Mesodermal cell (in vitro differentiated cells): ENCODE data around the gene NFIC.

Source experiments
- H3K27ac ChIP-seq: 2 replicates; pipeline ENCODE4 v1.7.0; 2013; ENCODE audit warnings: mild to moderate bottlenecking, low read depth, low read length, moderate library complexity; ENCODE audit not compliant: severe bottlenecking
- H3K36me3 ChIP-seq: 2 replicates; pipeline ENCODE4 v1.7.1; 2013; ENCODE audit warnings: mild to moderate bottlenecking, low read length, moderate library complexity; ENCODE audit not compliant: control insufficient read depth, insufficient read depth
- H3K4me1 ChIP-seq: one replicate; pipeline ENCODE4 v1.7.1; 2013; ENCODE audit warnings: mild to moderate bottlenecking, low read length; ENCODE audit not compliant: insufficient read depth, control insufficient read depth, poor library complexity, severe bottlenecking
- H3K4me3 ChIP-seq: 2 replicates; pipeline ENCODE4 v1.7.0; 2013; ENCODE audit warnings: low read length, control low read depth, mild to moderate bottlenecking; ENCODE audit not compliant: insufficient read depth, poor library complexity, severe bottlenecking; ENCODE audit errors: extremely low read depth
- H3K9me3 ChIP-seq: 2 replicates; pipeline ENCODE4 v1.7.1; 2013; ENCODE audit warnings: mild to moderate bottlenecking, low read length, moderate library complexity; ENCODE audit not compliant: control insufficient read depth
- WGBS, 2 experiments: methylation state at CpG; one replicate each; pipeline ENCODE4 v1.1.5; 2013; ENCODE audit warnings: missing lambda C conversion rate in 2 of 2; ENCODE audit not compliant: insufficient coverage in 2 of 2; 5-methylcytosine and 5-hydroxymethylcytosine counted together

Gene NFIC

DNA sequence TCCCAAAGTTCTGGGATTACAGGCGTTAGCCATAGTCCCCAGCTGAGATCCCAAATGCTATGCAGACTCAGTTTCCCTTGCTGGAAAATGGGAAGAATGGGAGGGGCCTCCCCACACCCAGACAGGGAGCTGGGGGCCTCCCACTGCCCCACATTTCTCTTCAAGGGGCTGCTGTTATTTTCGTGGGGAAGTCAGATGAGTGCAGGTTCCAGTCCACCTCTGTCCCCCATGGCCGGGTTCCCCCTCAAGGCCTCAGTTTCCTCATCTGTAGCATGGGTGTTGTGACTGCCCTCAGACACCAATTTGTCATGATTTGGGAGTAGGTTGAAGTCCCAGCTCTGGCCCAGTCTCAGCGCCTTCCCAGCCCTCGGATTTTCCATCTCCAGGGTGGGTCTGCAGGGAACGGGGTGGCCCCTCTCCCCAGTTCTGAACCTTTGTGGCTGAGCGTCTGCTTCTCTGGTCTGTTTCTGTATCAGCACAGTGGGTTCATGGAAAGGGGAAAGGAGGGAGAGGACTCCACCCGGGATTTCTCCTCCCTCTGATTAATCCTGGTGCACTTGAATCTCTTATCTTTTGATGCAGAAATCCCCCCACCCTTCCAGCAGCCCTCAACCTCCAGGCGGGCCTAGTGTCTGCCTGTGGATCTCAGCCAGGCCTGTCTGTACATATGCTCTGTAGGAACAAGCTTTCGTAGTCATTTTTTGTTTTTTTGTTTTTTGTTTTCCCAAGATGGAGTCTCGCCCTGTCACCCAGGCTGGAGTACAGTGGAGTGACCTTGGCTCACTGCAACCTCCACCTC is 12.2 kb downstream of the NFIC start:
- Histone ChIP-seq H3K27ac (no peak overlapping the region), H3K4me3 (no peak overlapping the region), H3K4me1 (no peaks in the 10 kb centered on the region), H3K36me3 (no peaks in the 10 kb centered on the region), H3K9me3 (no peaks in the 10 kb centered on the region)
- 78 to 100% methylated on average over 4 of the region's 11 CpGs for WGBS, 2 experiments

DNA sequence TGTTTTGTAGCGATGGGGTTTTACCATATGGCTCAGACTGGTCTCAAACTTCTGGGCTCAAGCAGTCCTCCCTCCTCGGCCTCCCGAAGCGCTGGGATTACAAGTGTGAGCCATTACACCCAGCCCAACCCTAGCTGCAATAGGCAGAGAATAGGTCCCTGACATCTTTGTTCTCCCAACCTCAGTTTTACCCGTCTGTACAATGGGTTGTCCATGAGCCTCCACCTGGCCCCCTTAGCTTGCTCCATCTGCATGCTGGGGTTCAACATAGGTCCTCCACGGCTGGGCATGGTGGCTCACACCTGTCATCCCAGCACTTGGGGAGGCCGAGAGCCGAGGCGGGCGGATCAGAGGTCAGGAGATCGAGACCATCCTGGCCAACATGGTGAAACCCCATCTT is 14.4 kb downstream of the NFIC start:
- H3K9me3 ChIP-seq, result no peaks in the 10 kb centered on the region
- no peaks in the 10 kb centered on the region for H3K36me3 ChIP-seq
- no peaks in the 10 kb centered on the region for H3K4me1 ChIP-seq
- WGBS, 2 experiments, result 92 to 95% methylated on average over 10 of the region's 11 CpGs
- no peak overlapping the region for H3K4me3 ChIP-seq
- H3K27ac ChIP-seq, result no peak overlapping the region

DNA sequence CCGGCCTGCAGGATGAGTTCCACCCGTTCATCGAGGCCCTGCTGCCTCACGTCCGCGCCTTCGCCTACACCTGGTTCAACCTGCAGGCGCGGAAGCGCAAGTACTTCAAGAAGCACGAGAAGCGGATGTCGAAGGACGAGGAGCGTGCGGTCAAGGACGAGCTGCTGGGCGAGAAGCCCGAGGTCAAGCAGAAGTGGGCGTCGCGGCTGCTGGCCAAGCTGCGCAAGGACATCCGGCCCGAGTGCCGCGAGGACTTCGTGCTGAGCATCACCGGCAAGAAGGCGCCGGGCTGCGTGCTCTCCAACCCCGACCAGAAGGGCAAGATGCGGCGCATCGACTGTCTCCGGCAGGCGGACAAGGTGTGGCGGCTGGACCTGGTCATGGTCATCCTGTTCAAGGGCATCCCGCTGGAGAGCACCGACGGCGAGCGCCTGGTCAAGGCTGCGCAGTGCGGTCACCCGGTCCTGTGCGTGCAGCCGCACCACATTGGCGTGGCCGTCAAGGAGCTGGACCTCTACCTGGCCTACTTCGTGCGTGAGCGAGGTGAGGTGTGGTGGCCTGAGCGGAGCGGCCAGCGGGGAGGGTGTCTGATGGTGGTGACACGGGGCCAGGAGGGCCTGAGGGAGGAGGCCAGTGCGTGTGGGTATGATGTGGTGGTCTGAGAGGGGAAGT is 15.5 kb downstream of the NFIC start:
- WGBS, 2 experiments, result 93 to 95% methylated on average over 56 to 57 of the region's 59 CpGs
- no peaks in the 10 kb centered on the region for H3K4me1 ChIP-seq
- no peaks in the 10 kb centered on the region for H3K36me3 ChIP-seq
- no peaks in the 10 kb centered on the region for H3K9me3 ChIP-seq
- H3K27ac ChIP-seq, result no peak overlapping the region
- no peak overlapping the region for H3K4me3 ChIP-seq

DNA sequence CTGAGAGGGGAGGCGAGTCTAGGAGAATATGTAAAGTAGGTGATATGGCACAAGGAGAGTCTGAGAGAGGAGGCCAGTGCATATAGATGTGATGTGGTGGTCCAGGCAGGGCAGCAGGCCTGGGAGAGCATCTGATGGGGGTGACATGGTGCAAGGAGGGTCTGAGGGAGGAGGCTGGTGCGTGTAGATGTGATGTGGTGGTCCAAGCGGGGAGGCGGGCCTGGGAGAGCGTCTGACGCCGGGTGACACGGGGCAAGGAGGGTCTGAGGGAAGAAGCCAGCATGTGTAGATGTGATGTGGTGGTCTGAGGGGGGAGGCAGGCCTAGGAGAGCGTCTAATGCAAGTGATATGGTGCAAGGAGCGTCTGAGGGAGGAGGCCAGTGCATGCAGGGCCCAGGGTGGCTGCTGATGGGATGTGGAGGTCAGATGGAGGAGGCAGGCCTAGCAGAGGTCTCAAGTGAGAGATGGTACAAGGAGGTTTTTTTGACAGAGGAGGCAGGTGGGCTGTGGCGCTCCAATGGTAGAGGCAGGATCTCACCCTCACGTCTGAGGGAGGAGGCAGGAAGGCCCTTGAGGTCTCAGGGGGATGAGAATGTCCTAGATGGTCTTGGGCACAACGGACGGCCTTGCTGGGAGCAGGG is 16.2 kb downstream of the NFIC start:
- WGBS, 2 experiments, result 91 to 94% methylated on average over 14 of the region's 14 CpGs
- H3K4me1 ChIP-seq, result no peaks in the 10 kb centered on the region
- H3K27ac ChIP-seq, result no peak overlapping the region
- H3K9me3 ChIP-seq, result no peaks in the 10 kb centered on the region
- no peaks in the 10 kb centered on the region for H3K36me3 ChIP-seq
- H3K4me3 ChIP-seq, result no peak overlapping the region

DNA sequence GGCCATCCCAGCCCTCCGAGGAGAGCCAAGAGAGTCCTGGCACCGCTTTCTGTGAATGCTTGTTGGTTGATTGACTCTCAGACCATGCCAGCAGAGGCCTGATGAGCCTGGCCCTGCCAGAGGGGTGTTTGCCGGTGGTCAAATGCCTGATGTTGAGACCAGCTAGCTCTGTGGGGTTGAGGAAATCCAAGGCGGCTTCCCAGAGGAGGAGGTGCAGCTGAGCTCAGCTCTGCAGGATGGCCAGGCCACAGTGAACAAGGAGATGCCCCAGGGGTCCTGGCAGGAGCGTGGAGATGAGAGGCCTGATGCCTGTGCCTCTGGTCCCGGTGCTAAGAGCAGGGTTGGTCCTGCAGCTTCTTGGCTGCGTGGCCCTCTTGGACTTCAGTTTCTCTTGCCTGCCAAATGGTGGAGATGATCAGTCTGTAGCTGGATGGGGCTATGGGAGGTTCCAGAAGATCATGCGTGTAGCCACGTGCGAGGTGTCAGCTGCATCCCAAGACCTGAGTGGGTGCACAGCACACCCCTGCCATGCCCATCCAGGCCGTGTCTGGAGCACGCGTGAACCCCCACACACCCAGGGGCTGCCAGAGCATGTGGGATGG is 16.8 kb downstream of the NFIC start:
- H3K4me3 ChIP-seq, result no peak overlapping the region
- no peaks in the 10 kb centered on the region for H3K36me3 ChIP-seq
- H3K4me1 ChIP-seq, result no peaks in the 10 kb centered on the region
- no peak overlapping the region for H3K27ac ChIP-seq
- no peaks in the 10 kb centered on the region for H3K9me3 ChIP-seq
- WGBS, 2 experiments, result 82 to 87% methylated on average over 9 to 11 of the region's 13 CpGs

DNA sequence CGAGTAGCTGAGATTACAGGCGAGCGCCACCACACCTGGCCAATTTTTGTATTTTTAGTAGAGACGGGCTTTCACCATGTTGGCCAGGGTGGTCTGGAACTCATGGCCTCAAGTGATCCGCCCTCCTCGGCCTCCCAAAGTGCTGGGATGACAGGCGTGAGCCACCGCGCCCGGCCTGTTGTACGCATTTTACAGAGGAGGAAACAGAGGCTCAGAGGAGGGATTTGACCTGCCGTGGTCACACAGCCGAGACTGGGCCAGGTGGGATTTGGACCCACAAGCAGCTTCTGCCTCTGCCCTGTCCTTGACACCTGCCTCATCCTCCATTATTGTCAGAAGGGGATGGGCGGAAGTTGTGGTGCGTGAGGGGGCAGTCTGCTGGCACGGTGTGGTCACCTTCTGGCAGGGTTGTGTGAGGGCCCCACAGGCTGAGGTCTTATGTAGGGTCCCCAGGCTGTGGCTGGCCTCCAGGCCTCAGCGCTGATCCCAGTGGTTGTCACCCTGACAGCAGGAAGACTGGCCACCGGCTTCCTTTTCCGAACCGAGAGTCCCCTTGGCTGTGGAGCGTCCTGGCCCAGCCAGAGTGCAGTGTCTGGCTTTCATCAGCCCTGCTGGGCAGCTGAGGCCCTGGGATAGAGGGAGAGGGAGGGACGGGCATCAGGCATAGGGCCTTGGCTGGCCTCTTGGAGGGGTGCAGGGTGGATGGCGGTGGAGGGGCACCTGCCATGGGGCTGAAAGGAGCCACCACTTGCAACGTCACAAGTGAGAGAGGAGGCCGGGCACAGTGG is 20.3 kb downstream of the NFIC start:
- 83 to 94% methylated on average over 19 to 24 of the region's 25 CpGs for WGBS, 2 experiments
- Histone ChIP-seq H3K4me3 (no peak overlapping the region), H3K9me3 (no peaks in the 10 kb centered on the region), H3K36me3 (no peaks in the 10 kb centered on the region), H3K27ac (no peak overlapping the region), H3K4me1 (peaks cover 5% of the 10 kb centered on the region)

DNA sequence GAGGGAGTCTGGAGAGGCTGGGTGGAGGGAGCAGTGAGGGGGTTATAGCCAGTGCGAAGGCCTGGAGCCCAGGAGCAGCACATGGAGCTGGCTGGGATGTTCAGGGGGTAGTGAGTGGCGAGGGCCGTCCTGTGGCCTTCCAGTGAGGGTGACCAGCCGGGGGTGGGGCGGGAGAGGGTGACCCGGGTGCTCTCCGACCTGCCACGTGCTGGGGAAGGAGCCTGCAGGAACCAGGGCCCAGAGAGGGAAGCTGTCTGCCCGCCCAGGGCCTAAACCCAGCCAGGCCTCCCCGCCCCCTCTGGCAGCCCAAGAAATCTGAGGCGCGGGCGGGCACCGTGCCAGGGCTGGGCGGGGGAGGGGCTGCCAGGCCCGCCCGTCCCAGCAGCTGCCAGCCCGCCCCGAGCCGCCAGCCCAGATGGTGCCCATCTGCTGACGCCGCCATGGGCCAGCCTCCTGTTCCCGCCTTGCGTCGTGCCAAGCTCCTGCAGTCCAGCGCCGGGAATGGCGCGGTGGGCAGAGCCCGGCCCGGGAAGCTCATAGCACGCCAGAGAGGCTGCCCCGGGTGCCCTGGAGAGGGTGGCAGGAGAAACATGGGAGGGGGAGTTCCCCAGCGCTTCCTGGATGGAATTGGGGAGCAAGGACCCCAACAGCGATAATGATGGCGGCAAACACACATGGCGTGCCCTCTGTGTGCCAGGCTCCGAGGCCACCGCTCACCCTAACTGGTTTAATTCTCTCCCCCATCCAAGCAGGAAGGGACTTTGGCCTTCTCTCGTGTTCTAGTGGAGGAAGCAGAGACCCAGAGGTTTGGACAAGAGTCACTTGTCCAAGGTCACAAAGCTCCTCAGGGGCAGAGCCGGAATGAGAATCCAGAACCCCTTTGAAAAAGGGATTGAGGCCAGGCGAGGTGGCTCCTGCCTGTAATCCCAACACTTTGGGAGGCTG is 21.5 kb downstream of the NFIC start:
- 94 to 97% methylated on average over 37 to 42 of the region's 42 CpGs for WGBS, 2 experiments
- no peak overlapping the region for H3K27ac ChIP-seq
- no peak overlapping the region for H3K4me3 ChIP-seq
- H3K4me1 ChIP-seq, result peaks cover 5% of the 10 kb centered on the region
- no peaks in the 10 kb centered on the region for H3K36me3 ChIP-seq
- H3K9me3 ChIP-seq, result no peaks in the 10 kb centered on the region

DNA sequence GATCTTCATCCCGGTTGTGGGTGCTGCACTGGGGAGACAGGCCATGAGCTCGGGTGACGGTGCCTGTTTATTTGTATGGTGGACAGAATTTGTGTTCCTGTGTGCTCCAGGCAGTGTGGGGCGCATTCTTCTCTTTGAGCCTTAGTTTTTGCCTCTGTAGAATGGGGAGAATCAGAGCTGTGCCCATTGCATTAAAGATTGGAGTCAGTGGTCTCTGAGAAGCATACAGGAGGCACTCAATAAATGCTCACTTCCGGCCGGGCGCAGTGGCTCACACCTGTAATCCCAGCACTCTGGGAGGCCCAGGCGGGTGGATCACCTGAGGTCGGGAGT is 23.0 kb downstream of the NFIC start:
- Histone ChIP-seq H3K4me3 (no peak overlapping the region), H3K36me3 (no peaks in the 10 kb centered on the region), H3K4me1 (peaks cover 5% of the 10 kb centered on the region), H3K27ac (no peak overlapping the region), H3K9me3 (no peaks in the 10 kb centered on the region)
- 76 to 83% methylated on average over 6 to 7 of the region's 9 CpGs for WGBS, 2 experiments

DNA sequence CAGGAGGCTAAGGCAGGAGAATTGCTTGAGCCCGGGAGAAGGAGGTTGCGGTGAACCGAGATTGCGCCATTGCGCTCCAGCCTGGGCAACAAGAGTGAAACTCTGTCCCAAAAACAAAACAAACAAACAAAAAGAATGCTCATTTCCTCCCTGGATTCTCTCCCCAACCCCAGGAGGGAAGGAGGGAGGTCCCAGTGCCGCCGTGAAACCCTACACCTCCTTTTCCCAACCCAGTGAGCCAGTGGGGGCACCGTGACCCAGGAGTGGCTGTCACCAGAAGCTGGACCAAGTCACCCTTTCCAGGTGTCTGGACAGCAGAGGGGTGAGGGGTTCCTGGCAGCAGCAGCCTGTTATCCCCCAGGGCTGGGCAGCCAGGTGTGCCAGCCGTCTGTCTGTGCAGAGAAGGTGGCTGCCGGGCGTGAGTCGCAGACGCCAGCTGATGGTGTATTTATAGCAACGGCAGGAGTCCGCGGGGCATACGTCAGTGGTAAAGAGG is 23.5 kb downstream of the NFIC start:
- no peak overlapping the region for H3K4me3 ChIP-seq
- 46 to 48% methylated on average over 10 of the region's 17 CpGs for WGBS, 2 experiments

More for the DNA sequence above, 23.5 kb downstream of the NFIC start:
- Histone ChIP-seq H3K27ac (no peak overlapping the region), H3K36me3 (no peaks in the 10 kb centered on the region), H3K9me3 (no peaks in the 10 kb centered on the region), H3K4me1 (peaks cover 5% of the 10 kb centered on the region)
